AG10803 (cell line): ENCODE results near the gene NNMT.
"Not testable (repeated sequence)": the region's sequence is repeated elsewhere in the genome, so short reads cannot be mapped to it uniquely, and the experiment has no call there.

Experiments used
- DNase-seq: peaks from one replicate; pipeline ENCODE4 v3.0.0; 2010; ENCODE audit warnings: low read depth
- H3K4me3 ChIP-seq: 2 replicates; pipeline ENCODE4 v1.5.1; 2011; ENCODE audit warnings: mild to moderate bottlenecking, low read length, control low read depth
- TF ChIP-seq, protein P1 (sequence below): conservative IDR thresholded peaks from 2 replicates; pipeline ENCODE4 v1.5.1; 2011; ENCODE audit warnings: mild to moderate bottlenecking, low read length, control low read depth, inconsistent platforms

The NNMT gene

DNA sequence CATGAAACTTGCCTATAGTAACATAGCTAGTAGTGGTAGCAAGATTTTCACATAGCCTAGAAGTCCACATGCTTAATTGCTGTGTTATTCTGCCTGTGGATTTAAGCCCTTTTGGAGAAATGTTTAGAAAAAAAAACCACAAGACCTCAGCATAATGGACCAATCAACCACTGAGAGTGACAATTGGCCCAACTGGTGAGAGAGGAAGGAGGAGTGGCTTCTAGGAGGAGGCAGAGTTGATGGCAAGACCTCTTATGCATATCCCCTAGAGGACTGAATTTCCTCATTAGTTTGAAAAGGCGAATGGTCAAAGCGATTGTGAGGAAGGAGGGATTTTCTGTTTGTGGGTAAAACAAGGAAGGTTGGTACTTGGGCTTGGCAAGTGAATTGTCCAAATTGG, 30.6 kb downstream of the NNMT start:
- no peak for DNase-seq
- TF ChIP-seq, protein P1, sequence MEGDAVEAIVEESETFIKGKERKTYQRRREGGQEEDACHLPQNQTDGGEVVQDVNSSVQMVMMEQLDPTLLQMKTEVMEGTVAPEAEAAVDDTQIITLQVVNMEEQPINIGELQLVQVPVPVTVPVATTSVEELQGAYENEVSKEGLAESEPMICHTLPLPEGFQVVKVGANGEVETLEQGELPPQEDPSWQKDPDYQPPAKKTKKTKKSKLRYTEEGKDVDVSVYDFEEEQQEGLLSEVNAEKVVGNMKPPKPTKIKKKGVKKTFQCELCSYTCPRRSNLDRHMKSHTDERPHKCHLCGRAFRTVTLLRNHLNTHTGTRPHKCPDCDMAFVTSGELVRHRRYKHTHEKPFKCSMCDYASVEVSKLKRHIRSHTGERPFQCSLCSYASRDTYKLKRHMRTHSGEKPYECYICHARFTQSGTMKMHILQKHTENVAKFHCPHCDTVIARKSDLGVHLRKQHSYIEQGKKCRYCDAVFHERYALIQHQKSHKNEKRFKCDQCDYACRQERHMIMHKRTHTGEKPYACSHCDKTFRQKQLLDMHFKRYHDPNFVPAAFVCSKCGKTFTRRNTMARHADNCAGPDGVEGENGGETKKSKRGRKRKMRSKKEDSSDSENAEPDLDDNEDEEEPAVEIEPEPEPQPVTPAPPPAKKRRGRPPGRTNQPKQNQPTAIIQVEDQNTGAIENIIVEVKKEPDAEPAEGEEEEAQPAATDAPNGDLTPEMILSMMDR, result no peak
- no peak overlapping the region for H3K4me3 ChIP-seq

DNA sequence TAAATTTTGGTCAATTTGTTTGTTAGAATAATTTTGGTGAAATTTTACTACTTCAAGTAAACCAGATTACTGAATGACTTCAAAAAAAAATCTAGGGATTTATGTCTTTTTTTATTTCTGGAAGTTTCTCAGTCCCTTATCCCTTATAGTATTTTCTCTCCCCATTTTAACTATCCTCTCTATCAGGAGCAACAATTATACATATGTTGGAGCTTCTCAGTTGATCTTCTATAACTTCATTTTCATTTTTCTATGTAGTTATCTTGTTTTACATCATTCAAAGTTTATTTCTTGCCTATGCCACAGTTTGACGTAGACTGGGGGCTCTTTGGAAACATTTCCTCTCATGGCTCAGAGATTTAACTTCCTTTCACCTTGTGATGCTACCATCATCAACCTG, 34.2 kb downstream of the NNMT start:
- no peak for DNase-seq
- TF ChIP-seq, protein P1, result no peak
- no peak overlapping the region for H3K4me3 ChIP-seq

DNA sequence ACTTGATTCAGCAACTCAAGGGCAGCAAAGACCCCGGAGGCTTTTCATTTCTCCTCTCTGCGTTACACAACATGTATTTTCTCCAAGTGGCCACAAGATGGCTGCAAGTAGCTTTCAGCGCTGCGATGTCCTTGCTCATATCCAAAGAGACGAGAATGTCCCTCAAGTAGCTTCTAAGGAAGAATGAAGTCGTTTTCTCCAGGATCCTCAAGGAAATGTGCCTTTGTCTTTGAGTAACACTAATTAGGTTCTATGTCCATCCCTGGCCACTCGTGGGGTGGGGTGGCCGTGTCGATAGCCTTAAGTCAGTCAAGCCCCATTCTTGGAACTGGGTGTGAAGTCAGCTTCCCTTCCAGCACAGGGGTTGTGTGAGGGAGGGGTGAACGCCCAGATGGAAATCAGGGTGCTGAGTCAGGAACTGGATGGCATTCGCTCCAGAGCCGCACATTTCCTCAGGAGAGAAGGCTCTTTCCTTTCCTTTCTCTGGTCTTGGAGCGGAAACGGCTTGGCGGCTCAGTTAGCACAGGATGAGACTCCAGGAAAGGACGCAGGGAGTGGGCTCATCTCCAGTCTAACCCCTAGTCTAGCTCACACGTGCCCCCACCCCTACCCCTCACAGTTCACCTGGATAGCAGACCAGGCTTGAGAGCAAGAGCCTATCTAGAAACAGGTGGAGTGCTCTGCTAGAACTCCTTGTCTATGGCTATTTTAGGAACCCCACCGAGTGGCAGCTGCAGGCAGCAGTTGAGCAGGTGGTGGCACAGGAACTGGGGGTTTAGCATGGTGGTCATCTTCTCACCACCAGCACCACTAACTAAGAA, 44.3 kb downstream of the NNMT start:
- DNase-seq, result peak; percentile 85
- H3K4me3 ChIP-seq, result peak overlapping the region; percentile 57
- TF ChIP-seq, protein P1, result peak; percentile 96

DNA sequence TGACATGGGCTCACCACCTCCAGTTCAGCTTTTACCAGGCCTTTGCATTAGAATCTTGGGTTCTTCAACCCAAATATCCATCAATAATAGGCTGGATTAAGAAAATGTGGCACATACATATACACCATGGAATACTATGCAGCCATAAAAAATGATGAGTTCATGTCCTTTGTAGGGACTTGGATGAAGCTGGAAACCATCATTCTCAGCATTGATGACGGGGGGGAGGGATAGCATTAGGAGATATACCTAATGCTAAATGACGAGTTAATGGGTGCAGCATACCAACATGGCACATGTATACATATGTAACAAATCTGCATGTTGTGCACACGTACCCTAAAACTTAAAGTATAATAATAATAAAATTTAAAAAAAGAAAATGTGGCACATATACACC, 45.5 kb downstream of the NNMT start:
- not testable (repeated sequence) for DNase-seq, H3K4me3 ChIP-seq

DNA sequence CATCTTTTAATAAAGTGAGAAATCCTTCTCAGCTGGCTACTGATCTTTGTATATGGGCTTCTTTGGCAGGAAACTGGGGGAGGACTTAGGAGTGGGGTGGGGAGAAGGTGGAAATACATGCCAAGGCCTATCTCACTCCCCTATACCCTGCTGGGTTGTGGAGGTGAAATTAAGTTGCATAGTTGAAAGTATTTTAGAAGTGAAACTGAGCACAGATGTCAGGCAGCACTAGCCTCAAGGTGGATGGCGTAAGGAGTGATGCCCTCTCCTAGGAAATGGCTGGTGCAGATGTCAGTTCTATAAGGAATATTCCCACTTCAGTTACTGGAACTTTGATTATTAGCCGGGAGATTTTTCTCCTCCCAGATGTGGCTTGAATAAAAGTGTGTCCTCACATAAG, 46.3 kb downstream of the NNMT start:
- no peak for DNase-seq
- H3K4me3 ChIP-seq, result no peak overlapping the region
- TF ChIP-seq, protein P1, result no peak

DNA sequence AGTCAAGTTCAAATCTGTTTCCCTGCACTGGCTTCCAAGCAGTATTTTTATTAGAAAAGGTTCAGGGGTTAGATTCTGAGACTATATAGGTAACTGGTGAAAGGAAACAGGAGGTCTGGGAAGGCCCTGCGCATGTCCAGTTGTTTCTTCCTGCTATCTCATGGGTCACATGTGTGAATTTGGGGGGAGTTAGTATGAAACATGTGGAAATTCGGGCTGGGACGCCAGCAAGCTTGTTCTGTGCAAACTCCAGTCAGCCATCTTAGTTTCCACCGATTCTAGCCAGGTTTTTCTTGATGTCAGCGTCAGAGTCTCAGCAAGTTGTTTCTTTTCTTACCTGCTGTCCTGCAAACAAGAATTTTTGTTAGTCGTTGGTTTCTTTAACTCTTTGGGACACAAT, 46.8 kb downstream of the NNMT start:
- no peak overlapping the region for H3K4me3 ChIP-seq
- TF ChIP-seq, protein P1, result no peak
- DNase-seq, result no peak

DNA sequence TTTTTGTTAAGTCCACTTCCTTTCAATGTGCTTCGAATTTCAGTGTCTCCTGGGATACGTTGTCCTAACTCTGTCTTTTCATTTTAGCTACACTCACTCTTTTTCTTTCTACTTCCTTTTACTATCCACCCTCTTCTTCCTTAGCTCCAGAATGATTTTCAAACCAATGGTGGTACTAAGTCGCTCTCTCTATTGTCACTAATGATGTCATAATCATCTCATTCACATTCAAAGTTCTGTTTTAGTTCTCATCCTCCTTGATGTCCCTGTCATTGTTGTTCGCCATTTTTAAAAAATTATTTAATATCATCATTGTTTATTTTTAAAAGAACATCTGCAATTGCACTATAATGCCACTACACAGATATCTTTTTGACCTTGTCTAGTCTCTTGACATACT, 47.3 kb downstream of the NNMT start:
- TF ChIP-seq, protein P1, result no peak
- no peak for DNase-seq
- no peak overlapping the region for H3K4me3 ChIP-seq
